OCI-LY1 (cell line): ENCODE results near the gene CD109.
A peak's percentile ranks its signal among the peaks of the same experiment; 100 is the strongest.

Experiments used
- EZH2 ChIP-seq: fragments of 200-600 bp; sonication (generic), shearing (Covaris generic); IDR thresholded peaks from 2 replicates; pipeline ENCODE4 v1.8.0; 2017; ENCODE audit warnings: borderline replicate concordance, mixed run types, mild to moderate bottlenecking, antibody characterized with exemption, low read length, moderate library complexity, mixed read lengths
- TF ChIP-seq, protein P1 (sequence below): fragments of 200-600 bp; sonication (generic), shearing (Covaris generic); IDR thresholded peaks from 2 replicates; pipeline ENCODE4 v1.5.1; 2017; ENCODE audit warnings: mild to moderate bottlenecking, antibody characterized with exemption, low read length, moderate library complexity, mixed read lengths

- TF ChIP-seq, protein P1, sequence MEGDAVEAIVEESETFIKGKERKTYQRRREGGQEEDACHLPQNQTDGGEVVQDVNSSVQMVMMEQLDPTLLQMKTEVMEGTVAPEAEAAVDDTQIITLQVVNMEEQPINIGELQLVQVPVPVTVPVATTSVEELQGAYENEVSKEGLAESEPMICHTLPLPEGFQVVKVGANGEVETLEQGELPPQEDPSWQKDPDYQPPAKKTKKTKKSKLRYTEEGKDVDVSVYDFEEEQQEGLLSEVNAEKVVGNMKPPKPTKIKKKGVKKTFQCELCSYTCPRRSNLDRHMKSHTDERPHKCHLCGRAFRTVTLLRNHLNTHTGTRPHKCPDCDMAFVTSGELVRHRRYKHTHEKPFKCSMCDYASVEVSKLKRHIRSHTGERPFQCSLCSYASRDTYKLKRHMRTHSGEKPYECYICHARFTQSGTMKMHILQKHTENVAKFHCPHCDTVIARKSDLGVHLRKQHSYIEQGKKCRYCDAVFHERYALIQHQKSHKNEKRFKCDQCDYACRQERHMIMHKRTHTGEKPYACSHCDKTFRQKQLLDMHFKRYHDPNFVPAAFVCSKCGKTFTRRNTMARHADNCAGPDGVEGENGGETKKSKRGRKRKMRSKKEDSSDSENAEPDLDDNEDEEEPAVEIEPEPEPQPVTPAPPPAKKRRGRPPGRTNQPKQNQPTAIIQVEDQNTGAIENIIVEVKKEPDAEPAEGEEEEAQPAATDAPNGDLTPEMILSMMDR, result peak; percentile 42; the same call in 1 of the 2 replicates
- TF ChIP-seq EZH2, result no peak
Observed at GRCh38 chr6:73803562-73804241, 107.7 kb downstream of the CD109 start.
